B cell (primary cell): Measurements from ENCODE around the gene CACNA2D4.

Experiments used
- EZH2 ChIP-seq: IDR thresholded peaks from 2 replicates; pipeline ENCODE4 v1.6.1; 2012; ENCODE audit warnings: borderline replicate concordance, low read depth, mild to moderate bottlenecking, moderate library complexity, low read length; ENCODE audit not compliant: insufficient read depth, poor library complexity, severe bottlenecking
- TF ChIP-seq, protein P1 (sequence below): fragments of 200-600 bp; IDR thresholded peaks from one replicate; pipeline ENCODE4 v1.8.0; 2022; ENCODE audit warnings: antibody characterized with exemption, mild to moderate bottlenecking

GRCh38 chr12:1823237-1823636 is 95.2 kb downstream of the CACNA2D4 start:
- TF ChIP-seq, protein P1, sequence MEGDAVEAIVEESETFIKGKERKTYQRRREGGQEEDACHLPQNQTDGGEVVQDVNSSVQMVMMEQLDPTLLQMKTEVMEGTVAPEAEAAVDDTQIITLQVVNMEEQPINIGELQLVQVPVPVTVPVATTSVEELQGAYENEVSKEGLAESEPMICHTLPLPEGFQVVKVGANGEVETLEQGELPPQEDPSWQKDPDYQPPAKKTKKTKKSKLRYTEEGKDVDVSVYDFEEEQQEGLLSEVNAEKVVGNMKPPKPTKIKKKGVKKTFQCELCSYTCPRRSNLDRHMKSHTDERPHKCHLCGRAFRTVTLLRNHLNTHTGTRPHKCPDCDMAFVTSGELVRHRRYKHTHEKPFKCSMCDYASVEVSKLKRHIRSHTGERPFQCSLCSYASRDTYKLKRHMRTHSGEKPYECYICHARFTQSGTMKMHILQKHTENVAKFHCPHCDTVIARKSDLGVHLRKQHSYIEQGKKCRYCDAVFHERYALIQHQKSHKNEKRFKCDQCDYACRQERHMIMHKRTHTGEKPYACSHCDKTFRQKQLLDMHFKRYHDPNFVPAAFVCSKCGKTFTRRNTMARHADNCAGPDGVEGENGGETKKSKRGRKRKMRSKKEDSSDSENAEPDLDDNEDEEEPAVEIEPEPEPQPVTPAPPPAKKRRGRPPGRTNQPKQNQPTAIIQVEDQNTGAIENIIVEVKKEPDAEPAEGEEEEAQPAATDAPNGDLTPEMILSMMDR: no peak
- TF ChIP-seq EZH2: no peak
